ENCODE measurements around the gene THBS2. TPM values are rescaled to one million over a fixed set of nuclear protein-coding genes. Genes with fewer than 3 reads are reported as not detected.
A peak's percentile ranks its signal among the peaks of the same experiment; 100 is the strongest.
"Not testable (repeated sequence)": the region's sequence is repeated elsewhere in the genome, so short reads cannot be mapped to it uniquely, and the experiment has no call there.

Gene THBS2
- total RNA-seq, 1 experiment from 2014 or later: 19.9 TPM

- peak; percentile 86 for DNase-seq (ENCODE audit: low read depth)
These were observed 40.5 kb downstream of the THBS2 start for GRCh38 chr6:169212897-169213813.

DNA sequence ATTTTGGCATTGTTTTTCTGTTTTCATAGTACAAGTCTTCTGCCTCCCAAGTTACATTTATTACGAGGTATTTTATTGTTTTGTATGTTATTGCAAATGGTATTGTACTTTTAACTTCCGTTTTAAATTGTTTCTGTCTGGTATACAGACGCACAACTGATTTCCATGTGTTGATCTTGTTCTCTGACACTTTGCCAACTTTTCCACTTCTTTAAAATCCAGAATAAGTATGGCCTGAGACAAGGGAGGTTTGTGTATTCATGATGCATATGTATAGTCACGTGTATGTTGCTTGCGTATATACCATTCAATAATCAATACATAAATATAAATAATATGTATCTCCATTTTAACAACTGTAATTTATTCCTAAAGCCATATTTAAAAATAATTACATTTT, 41.2 kb downstream of the THBS2 start:
- DNase-seq (ENCODE audit: low read depth): no peak

DNA sequence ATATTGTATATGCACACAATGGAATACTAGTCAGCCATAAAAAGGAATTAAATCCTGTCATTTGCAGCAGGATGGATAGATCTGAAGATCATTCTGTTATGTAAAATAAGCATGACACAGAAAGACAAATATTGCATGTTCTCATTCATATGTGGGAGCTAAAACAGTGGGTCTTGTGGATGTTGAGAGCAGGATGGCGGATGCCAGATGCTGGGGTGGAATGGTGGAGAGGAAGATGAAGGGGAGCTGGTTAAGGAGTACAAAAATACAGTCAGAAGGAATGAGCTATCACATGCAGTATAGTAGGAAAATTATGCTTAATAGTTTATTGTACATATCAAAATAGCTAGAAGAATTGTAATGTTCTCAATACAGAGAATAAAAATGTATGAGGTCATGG, 41.8 kb downstream of the THBS2 start:
- no peak for DNase-seq (ENCODE audit: low read depth)

DNA sequence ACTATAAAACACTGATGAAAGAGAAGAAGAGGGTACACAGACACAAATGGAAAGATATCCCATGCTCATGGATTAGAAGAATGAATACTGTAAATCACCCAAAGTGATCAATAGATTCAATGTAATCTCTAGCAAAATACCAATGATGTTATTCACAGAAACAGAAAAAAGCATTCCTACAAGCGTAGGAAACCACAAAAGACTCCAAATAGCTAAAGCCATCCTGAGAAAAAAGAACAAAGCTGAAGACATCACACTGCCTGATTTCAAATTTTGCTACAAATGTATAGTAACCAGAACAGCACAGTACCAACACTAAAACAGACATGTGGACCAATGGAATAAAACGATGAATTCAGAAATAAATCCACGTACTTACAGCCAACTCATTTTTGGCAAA, 43.0 kb downstream of the THBS2 start:
- no peak for DNase-seq (ENCODE audit: low read depth)

- DNase-seq (ENCODE audit: low read depth): no peak
These were observed 45.6 kb downstream of the THBS2 start for GRCh38 chr6:169208011-169208410.

- no peak for DNase-seq (ENCODE audit: low read depth)
These were observed 46.2 kb downstream of the THBS2 start for GRCh38 chr6:169207482-169207881.

DNA sequence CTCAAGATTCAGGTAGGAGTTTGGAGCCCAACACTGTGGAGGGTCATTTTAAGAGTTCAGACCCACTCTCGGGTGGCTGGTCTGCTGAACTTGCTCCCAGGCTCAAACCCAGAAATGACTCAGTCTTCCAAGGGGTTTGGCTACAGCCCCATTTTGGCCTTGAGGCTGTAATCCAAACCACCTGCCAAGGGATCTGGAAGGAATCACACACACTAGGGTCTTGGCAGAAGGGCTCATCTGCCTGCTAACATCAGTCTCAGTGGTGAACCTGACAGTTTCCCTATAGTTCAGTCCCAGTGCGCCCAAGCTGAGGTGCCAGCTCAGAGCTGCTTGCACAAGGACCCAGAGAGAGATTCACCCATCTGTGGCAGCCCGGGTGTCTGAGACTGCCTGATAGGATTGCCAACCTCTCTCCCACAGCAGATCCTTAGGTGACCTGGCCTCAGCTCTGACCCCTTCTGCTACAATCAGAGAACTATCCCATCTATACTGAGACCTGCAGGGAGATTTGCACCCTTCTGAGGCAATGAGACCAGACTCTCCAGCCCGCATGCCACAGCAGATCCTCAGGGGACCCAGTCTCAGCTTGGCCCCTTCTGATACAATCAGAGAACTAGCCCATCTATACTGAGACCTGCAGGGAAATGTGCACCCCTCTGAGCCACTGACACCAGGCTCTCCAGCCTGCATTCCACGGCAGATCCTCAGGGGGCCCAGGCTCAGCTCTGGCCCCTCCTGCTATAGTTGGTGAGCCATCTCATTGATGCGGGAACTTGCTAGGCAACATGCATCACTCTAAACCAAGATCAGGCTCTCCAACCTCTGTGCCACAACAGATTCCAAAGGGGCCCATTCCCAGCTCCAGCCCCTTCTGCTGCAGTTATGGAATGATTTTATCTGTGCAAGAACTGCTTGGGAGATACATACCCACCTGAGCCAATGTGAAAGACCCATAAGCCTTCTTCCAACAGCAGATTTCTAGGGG, 48.2 kb downstream of the THBS2 start:
- DNase-seq (ENCODE audit: low read depth): no peak

DNA sequence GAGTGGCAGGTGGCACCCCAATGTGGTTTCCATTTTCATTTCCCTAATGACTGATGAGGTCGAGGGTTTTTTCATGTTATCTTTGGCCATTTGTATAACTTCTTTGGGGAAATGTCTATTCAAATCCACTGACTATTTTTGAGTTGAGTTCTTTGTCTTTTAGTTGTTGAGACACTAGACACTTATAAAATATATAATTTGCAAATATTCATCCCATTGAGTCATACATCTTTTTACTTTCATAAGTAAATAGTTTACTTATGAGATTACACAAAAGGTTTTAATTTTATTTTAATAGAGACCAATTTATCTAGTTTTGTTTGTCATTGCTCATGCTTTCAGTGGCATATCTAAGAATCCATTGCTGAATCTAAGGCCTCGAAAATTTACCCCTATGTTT, 49.5 kb downstream of the THBS2 start:
- no peak for DNase-seq (ENCODE audit: low read depth)

- DNase-seq (ENCODE audit: low read depth): no peak
These were observed 51.7 kb downstream of the THBS2 start for GRCh38 chr6:169201985-169202384.

DNA sequence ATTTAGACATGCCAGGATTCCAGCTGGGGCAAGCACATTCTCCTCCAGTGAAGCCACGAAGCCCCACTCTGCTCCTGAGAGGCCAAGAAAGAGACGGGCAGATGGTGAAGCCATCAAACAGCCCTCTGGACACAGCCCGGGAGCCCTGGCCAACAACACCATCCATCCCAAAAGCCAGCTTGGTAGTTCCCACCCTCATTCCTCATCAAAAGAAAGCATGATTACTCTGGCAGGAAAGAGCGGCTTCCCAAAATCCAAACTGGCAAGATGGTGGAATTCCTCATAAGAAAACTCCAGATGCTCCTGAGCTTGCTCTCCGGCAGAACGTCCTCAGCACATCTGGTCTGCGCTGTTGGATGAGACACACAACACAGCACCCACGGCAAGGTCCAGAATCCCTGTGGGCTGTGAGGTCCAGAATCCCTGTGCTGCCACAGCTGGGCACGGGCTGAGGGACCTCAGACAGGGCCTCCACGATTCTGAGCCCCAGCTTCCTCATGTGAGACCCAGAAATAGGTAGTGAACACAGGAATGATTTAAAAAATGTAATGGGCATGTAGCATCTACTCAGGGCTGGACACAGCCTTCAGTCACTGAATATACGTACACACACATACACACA, 52.6 kb downstream of the THBS2 start:
- DNase-seq (ENCODE audit: low read depth): no peak

DNA sequence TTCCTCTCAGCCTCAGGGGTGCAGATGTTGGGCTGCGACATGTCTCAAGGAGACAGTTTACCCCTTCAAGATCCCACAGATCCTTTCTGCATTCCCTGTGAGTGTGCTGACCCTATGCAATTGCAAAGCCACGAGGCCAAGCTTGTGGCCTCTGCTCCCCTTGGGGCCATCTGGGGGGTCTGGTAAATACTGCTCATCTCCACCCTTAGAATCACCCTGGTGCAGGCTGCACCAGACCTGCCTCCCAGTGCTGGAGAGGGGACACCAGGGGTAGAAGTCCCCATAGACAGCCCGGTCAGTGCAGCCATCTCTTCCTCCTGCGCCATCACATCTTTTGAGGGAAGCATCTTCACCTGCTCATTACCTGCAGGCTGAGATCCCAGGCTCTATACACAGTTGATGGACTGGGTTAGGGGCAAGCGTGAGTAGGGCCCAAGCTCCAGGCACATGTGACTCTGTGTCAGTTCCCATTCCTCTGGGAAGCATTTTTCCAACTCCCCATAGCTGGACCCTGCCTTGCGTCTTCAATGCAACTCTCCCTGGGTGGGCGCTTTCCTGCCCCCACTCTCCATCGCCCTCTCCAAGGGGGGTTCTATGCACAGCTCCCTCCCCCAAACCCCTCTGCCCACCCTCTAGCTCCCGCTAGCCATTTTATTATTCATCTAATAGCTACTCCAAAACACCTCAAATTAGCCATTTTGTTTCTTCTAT, 53.9 kb downstream of the THBS2 start:
- DNase-seq (ENCODE audit: low read depth): no peak

DNA sequence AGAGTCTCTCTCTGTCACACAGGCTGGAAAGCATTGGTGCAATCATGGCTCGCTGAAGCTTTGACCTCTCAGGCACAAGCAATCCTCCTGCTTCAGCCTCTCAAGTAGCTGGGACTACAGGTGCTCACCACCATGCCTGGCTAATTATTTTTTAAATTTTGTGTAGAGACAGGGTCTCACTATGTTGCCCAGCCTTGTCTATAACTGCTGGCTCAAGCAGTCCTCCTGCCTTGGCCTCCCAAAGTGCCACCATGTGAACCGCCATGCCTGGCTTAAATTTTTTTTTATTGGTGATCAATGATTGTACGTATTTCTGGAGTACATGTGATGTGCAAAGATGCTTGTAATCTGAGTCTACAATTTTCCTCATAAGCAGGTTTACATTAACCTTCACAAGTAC, 54.8 kb downstream of the THBS2 start:
- DNase-seq (ENCODE audit: low read depth): no peak

DNA sequence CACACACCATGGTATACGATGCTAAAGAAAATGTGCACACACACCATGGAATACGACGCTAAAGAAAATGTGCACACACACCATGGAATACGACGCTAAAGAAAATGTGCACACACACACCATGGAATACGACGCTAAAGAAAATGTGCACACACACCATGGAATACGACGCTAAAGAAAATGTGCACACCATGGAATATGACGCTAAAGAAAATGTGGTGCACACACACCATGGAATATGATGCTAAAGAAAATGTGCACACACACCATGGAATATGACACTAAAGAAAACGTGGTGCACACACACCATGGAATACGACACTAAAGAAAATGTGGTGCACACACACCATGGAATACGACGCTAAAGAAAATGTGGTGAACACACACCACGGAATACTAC, 55.7 kb downstream of the THBS2 start:
- not testable (repeated sequence) for DNase-seq (ENCODE audit: low read depth)

GRCh38 chr6:169196279-169196678, 57.4 kb downstream of the THBS2 start:
- DNase-seq (ENCODE audit: low read depth): not testable (repeated sequence)

DNA sequence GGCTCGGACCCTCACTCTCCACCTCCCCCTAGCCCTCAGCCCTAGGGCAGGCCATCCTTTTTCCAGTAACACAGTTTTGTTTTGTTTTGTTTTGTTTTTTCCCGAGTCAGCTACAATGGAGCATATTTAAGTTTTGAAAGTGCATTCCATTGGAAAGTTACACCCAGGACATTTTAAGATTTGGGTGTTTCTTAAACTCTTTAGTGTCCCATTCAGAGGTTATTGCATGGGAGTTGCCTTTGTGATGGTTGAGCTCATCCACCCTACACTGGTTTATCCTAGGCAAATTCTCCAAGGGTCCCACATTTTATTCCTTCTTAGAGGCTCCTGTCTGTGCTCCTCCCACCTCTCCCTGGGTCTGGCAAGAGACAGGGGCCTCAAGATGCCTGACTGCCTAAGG, 58.9 kb downstream of the THBS2 start:
- no peak for DNase-seq (ENCODE audit: low read depth)

- DNase-seq (ENCODE audit: low read depth): no peak
These were observed 62.7 kb downstream of the THBS2 start for GRCh38 chr6:169190970-169191369.

DNA sequence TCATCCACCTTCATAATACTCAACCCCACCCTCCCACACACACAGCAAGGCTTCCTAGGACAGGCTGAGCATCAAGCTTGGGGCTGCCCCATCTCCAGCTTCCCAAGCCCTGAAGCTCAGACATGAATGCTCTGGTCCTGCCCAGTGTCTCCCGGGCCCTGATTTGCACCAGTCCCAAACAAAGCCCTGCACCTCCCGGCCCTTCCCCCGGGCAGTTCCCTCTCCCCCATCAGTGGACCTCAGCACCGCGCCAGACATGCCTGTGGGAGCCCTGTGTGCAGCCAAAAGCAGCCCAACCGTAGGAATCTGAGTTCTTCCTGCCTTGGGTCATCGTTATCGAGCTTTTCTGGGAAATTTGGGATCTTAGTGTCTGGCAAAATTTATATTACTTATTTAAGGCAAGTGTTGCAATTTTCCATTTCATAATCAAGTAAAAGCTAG, 63.5 kb downstream of the THBS2 start:
- no peak for DNase-seq (ENCODE audit: low read depth)

DNA sequence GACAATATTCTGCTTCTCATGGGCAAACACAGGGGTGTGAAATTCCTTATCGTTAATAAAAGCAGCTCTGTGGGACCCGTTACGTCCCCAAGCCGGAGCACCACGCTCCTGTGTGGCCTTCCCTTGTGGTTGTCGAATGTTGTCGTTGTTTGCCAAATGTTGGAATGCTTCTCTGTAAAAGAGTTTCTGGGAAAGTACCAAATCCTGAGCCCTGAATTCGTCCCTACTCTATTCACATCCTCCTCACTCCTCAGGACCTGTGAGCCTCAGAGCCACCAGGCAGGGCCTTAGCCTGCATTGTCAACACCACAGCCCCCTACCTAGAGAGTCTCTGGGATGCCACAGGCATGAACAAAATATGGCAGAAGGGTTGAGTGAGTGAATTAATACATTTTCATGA, 64.0 kb downstream of the THBS2 start:
- no peak for DNase-seq (ENCODE audit: low read depth)

GRCh38 chr6:169189182-169189581, 64.5 kb downstream of the THBS2 start:
- no peak for DNase-seq (ENCODE audit: low read depth)

DNA sequence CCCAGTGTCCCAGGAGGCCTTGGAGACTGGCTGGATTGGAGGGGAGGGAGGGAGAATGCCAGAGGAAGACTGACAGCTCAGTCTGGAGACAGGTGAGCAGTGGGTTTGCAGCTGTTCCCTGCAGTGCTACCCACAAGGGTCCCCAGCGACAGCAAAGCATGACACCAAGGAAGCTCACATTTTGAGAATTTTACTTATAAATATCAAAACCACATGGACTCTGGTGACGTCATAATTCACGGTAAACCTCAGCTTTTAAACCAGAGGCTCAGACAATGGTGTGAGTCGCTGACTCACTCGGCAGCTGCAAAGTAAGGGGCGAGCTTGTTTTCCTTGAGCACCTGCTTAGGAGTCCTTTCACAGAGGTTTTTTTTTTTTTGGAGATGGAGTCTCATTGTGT, 65.2 kb downstream of the THBS2 start:
- DNase-seq (ENCODE audit: low read depth): peak; percentile 81

- no peak for DNase-seq (ENCODE audit: low read depth)
These were observed 65.6 kb downstream of the THBS2 start for GRCh38 chr6:169188051-169188470.
